ENCODE measurements around the gene FFAR3. TPM values are rescaled to one million over a fixed set of nuclear protein-coding genes. Genes with fewer than 3 reads are reported as not detected.

FFAR3 gene
- total and polyA plus RNA-seq, 2 of the 8 experiments (the other 6 are each of a cell fraction or from before 2014, with no cell fraction given): not detected

GRCh38 chr19:35329323-35329722 is 28.9 kb upstream of the FFAR3 start:
- Histone ChIP-seq H3K79me2 (ENCODE audit: control insufficient read depth in 1 of 2, insufficient read depth in 2 of 2, low read length in 2 of 2) (no peaks in the 10 kb centered on the region), H2AFZ (ENCODE audit: low read length) (no peak overlapping the region), H2BK5ac (ENCODE audit: low read depth, low read length) (no peak overlapping the region; the same call in 1 of the 2 replicates), H4K20me1 (replicated peaks in 1 of 2; ENCODE audit: control insufficient read depth in 1 of 2, insufficient read depth in 2 of 2, low read length in 2 of 2) (no peaks in the 10 kb centered on the region), H3K56ac (replicated peaks; ENCODE audit: insufficient read length, low read depth, low read length) (no peak overlapping the region), H4K91ac (replicated peaks; ENCODE audit: insufficient read length, low read length) (no peak overlapping the region), H2AK5ac (ENCODE audit: low read depth, low read length) (no peak overlapping the region), H3K4ac (replicated peaks; ENCODE audit: insufficient read length, low read depth, low read length) (no peak overlapping the region), H3K23ac (ENCODE audit: insufficient read length) (no peak overlapping the region), H3K9ac (replicated peaks in 1 of 4; ENCODE audit: extremely low read depth in 1 of 4, low read depth in 3 of 4, low read length in 3 of 4) (no peak overlapping the region), H2BK20ac (ENCODE audit: low read length) (no peak overlapping the region), H3K27ac (ENCODE audit: low read depth, low read length) (no peak overlapping the region), H3K4me2 (ENCODE audit: insufficient read depth in 1 of 2, low read depth in 2 of 2, low read length in 2 of 2) (no peak overlapping the region), H2BK15ac (ENCODE audit: low read length) (no peak overlapping the region), H3K4me1 (replicated peaks in 1 of 4; ENCODE audit: control insufficient read depth in 3 of 4, insufficient read depth in 4 of 4, low read length in 3 of 4) (no peaks in the 10 kb centered on the region; a peak in 1 of 7 replicates), H3K9me3 (ENCODE audit: insufficient read depth in 2 of 2, low read depth in 1 of 2, low read length in 1 of 2) (no peaks in the 10 kb centered on the region), H3K4me3 (ENCODE audit: extremely low read depth in 1 of 4, insufficient read depth in 2 of 4, low read depth in 3 of 4, low read length in 4 of 4) (no peak overlapping the region), H2BK120ac (replicated peaks; ENCODE audit: low read depth, low read length) (no peak overlapping the region), H3K27me3 (replicated peaks in 1 of 4; ENCODE audit: control insufficient read depth in 3 of 4, extremely low read depth in 1 of 4, insufficient read depth in 3 of 4, low read length in 3 of 4) (no peaks in the 10 kb centered on the region), H3K36me3 (ENCODE audit: control insufficient read depth in 2 of 4, insufficient read depth in 4 of 4, low read length in 3 of 4) (no peaks in the 10 kb centered on the region), H3K18ac (ENCODE audit: extremely low read depth, low read length) (no peak overlapping the region; the same call in 1 of the 2 replicates), H3K23me2 (ENCODE audit: low read depth, low read length) (no peaks in the 10 kb centered on the region), H3K14ac (ENCODE audit: insufficient read length) (no peak overlapping the region), H3K79me1 (ENCODE audit: low read depth, low read length) (no peaks in the 10 kb centered on the region), H4K8ac (ENCODE audit: extremely low read depth, insufficient read depth, low read length) (no peak overlapping the region), H2BK12ac (ENCODE audit: low read depth, low read length) (no peak overlapping the region), H4K5ac (ENCODE audit: insufficient read length, low read depth, low read length) (no peak overlapping the region)
- CTCF ChIA-PET (ENCODE audit: partially characterized antibody): interaction anchor here (1.2 to 3.3 kb wide), 5 partner anchors 10 to 166 kb away, joined by 3 to 20 read pairs (median 6); partner anchors contain the start of gene FFAR3
- DNase-seq (ENCODE audit: low read depth in 1 of 2, low spot score in 2 of 2) (no peak), FAIRE-seq (no peak)
- WGBS, 2 experiments (ENCODE audit: extremely low coverage in 1 of 2, insufficient coverage in 1 of 2, insufficient read length in 1 of 2, insufficient replicate concordance in 2 of 2, low coverage in 1 of 2, low lambda C conversion rate in 2 of 2, missing lambda C conversion rate in 1 of 2): 88% methylated on average over 4 of the region's 4 CpGs; no CpG with 5 or more reads in 1 of the 2 experiments
- no peak for TF ChIP-seq CEBPB (IDR thresholded peaks at IDR 0.05; ENCODE audit: low read depth, low read length)
- TF ChIP-seq, protein P1, sequence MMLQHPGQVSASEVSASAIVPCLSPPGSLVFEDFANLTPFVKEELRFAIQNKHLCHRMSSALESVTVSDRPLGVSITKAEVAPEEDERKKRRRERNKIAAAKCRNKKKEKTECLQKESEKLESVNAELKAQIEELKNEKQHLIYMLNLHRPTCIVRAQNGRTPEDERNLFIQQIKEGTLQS (IDR thresholded peaks at IDR 0.05; ENCODE audit: insufficient read depth, low read depth, low read length): no peak
- TF ChIP-seq, protein P2, sequence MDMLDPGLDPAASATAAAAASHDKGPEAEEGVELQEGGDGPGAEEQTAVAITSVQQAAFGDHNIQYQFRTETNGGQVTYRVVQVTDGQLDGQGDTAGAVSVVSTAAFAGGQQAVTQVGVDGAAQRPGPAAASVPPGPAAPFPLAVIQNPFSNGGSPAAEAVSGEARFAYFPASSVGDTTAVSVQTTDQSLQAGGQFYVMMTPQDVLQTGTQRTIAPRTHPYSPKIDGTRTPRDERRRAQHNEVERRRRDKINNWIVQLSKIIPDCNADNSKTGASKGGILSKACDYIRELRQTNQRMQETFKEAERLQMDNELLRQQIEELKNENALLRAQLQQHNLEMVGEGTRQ (IDR thresholded peaks at IDR 0.05; ENCODE audit: low read length): no peak
- TF ChIP-seq JUND (IDR thresholded peaks at IDR 0.05; ENCODE audit: low read length): no peak
- TF ChIP-seq SRF (IDR thresholded peaks at IDR 0.05; ENCODE audit: low read depth, low read length): no peak
- no peak for TF ChIP-seq POLR2A (IDR thresholded peaks at IDR 0.05; ENCODE audit: control extremely low read depth in 1 of 2, low read depth in 2 of 2, low read length in 2 of 2)
- POLR2A ChIA-PET (ENCODE audit: partially characterized antibody): interaction anchor here (1.1 kb wide), 1 partner anchor 168 kb away, joined by 3 read pairs; no protein-coding TSS in a partner anchor

Data from H1 (cell line).